ENCODE measurements around the gene APH1B.
A peak's percentile ranks its signal among the peaks of the same experiment; 100 is the strongest.

APH1B gene

GRCh38 chr15:63288778-63289378 is 11.5 kb downstream of the APH1B start:
- peak; percentile 81 for TF ChIP-seq CTCF (IDR thresholded peaks at IDR 0.05)

- TF ChIP-seq CTCF (IDR thresholded peaks at IDR 0.05), result no peak
These were observed 14.1 kb downstream of the APH1B start for GRCh38 chr15:63291507-63291906.

- no peak for TF ChIP-seq CTCF (IDR thresholded peaks at IDR 0.05)
These were observed 14.8 kb downstream of the APH1B start for GRCh38 chr15:63292241-63292640.

GRCh38 chr15:63292771-63293170 is 15.4 kb downstream of the APH1B start:
- no peak for TF ChIP-seq CTCF (IDR thresholded peaks at IDR 0.05)

- TF ChIP-seq CTCF (IDR thresholded peaks at IDR 0.05), result no peak
These were observed 17.0 kb downstream of the APH1B start for GRCh38 chr15:63294359-63294758.

GRCh38 chr15:63295341-63295740 is 17.9 kb downstream of the APH1B start:
- no peak for TF ChIP-seq CTCF (IDR thresholded peaks at IDR 0.05)

GRCh38 chr15:63296195-63296594 is 18.8 kb downstream of the APH1B start:
- no peak for TF ChIP-seq CTCF (IDR thresholded peaks at IDR 0.05)
